Rectal smooth muscle tissue (tissue), 1 donor: Measurements from ENCODE around the gene TAX1BP3.

Source experiments
- H3K27ac ChIP-seq: one replicate; pipeline ENCODE4 v1.7.0; 2013; ENCODE audit warnings: low read depth, low read length, inconsistent platforms
- H3K27me3 ChIP-seq: one replicate; pipeline ENCODE4 v1.7.0; 2013; ENCODE audit warnings: low read length; ENCODE audit not compliant: control insufficient read depth, insufficient read depth
- H3K36me3 ChIP-seq: one replicate; pipeline ENCODE4 v1.7.0; 2013; ENCODE audit warnings: low read length; ENCODE audit not compliant: control insufficient read depth, insufficient read depth
- H3K4me1 ChIP-seq: one replicate; pipeline ENCODE4 v1.7.0; 2013; ENCODE audit warnings: low read length; ENCODE audit not compliant: control insufficient read depth, insufficient read depth
- H3K4me3 ChIP-seq: one replicate; pipeline ENCODE4 v1.7.0; 2013; ENCODE audit warnings: low read length
- H3K9ac ChIP-seq: one replicate; pipeline ENCODE4 v1.7.0; 2013; ENCODE audit warnings: low read length

Gene TAX1BP3

DNA sequence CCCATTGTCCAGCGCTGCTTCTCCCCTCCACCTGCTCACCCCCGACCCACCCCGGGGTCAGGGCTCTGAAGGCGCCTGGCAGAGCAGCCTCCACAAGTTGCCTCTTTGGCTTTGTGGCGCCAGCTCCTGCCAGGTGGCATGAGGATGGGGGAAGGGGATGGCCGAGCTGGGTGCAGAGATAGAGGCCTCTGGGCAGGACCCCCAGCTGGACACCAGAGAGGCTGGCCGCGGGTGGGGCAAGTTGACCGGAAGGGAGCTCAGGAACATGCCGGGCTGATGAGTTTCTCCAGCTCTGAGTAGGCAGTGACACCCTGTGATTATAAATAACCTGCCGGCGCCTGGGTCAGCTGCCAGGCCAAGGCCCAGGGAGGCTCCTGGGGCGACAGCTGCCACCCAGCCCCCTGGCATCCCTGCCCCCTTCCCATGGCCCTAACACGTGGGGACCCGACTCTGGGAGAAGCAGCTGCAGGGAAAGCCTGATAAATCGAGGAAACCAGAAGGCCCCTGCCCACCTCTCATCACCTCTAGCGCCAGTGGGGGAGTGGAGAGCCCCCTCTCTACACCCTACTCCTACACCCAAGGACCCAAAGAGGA, 26.8 kb upstream of the TAX1BP3 start:
- Histone ChIP-seq H3K4me1 (no peaks in the 10 kb centered on the region), H3K9ac (no peak overlapping the region), H3K27ac (no peak overlapping the region), H3K4me3 (peak overlapping the region; percentile 70), H3K27me3 (peaks cover 7% of the 10 kb centered on the region), H3K36me3 (no peaks in the 10 kb centered on the region)

DNA sequence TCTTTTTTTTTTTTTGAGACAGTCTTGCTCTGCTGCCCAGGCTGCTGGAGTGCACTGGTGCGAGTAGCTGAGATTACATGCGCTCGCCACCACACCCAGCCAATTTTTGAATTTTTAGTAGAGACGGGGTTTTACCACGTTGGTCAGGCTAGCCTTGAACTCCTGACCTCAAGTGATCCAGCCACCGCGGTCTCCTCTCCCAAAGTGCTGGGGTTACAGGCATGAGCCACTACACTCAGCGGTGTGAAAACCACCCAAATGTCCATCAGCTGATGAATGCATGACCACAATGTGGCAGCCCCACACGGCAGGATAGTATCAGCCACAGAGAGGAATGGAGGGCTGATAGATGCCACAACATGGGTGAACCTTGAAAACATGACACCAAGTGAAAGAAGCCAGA, 25.5 kb upstream of the TAX1BP3 start:
- H3K36me3 ChIP-seq, result no peaks in the 10 kb centered on the region
- peaks cover 10% of the 10 kb centered on the region for H3K27me3 ChIP-seq
- no peaks in the 10 kb centered on the region for H3K4me1 ChIP-seq
- no peak overlapping the region for H3K4me3 ChIP-seq
- H3K27ac ChIP-seq, result no peak overlapping the region
- no peak overlapping the region for H3K9ac ChIP-seq

DNA sequence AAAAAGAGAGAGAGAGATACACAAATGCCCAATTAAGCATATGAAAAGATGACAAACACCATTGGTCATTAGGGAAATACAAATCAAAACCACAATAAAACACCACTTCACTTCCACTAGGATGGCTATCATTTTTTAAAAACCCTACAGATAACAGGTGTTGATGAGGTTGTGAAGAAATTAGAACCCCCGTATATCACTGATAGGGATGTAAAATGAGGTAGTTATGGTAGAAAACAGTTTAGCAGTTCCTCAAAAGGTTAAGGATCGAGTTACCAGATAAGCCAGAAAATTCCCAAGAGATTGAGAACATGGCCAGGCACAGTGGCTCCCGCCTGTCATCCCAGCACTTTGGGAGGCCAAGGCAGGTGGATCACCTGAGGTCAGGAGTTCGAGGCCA, 24.8 kb upstream of the TAX1BP3 start:
- H3K36me3 ChIP-seq, result no peaks in the 10 kb centered on the region
- H3K4me1 ChIP-seq, result no peaks in the 10 kb centered on the region
- H3K4me3 ChIP-seq, result no peak overlapping the region
- peaks cover 10% of the 10 kb centered on the region for H3K27me3 ChIP-seq
- H3K27ac ChIP-seq, result no peak overlapping the region
- no peak overlapping the region for H3K9ac ChIP-seq

DNA sequence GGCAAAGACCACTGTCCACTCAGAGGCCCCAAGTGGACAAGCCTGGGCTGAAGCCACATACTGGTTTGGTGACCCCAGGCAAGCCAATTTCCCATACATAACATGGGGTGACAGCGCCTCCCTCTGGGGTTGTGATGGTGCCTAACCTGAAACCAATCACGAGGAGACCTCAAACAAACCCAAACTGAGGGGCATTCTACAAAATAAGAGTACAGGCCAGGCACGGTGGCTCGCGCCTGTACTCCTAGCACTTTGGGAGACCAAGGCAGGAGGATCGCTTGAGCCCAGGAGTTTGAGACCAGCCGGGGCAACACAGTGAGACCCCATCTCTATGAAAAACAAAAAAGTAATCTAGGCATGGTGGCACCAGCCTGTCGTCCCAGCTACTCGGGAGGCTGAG, 24.0 kb upstream of the TAX1BP3 start:
- no peak overlapping the region for H3K4me3 ChIP-seq
- H3K9ac ChIP-seq, result no peak overlapping the region
- H3K27me3 ChIP-seq, result peaks cover 10% of the 10 kb centered on the region
- H3K27ac ChIP-seq, result no peak overlapping the region
- H3K36me3 ChIP-seq, result no peaks in the 10 kb centered on the region
- no peaks in the 10 kb centered on the region for H3K4me1 ChIP-seq

DNA sequence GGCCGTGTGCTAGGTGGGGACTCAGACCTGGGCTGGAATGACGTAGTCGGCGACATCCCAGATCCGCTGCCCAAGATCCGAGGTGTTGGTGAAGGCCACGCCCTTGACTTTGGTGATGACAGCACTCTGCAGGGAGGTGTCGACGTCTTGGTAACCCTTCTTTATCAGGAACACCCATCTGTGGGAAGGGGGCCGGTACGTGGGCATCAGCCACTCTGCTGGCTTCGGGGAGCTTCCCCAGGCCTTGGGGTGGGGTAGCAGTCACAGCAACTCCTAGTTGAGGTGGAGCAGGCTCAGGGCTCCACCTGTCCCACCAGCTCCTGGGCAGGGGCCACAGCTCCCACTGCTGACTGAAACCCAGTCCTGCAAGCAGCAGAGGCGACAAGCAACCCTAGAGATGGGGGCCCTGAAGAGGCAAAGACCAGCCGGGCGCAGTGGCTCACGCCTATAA, 23.3 kb upstream of the TAX1BP3 start:
- Histone ChIP-seq H3K9ac (no peak overlapping the region), H3K27me3 (peaks cover 10% of the 10 kb centered on the region), H3K36me3 (no peaks in the 10 kb centered on the region), H3K4me1 (no peaks in the 10 kb centered on the region), H3K4me3 (no peak overlapping the region), H3K27ac (no peak overlapping the region)

DNA sequence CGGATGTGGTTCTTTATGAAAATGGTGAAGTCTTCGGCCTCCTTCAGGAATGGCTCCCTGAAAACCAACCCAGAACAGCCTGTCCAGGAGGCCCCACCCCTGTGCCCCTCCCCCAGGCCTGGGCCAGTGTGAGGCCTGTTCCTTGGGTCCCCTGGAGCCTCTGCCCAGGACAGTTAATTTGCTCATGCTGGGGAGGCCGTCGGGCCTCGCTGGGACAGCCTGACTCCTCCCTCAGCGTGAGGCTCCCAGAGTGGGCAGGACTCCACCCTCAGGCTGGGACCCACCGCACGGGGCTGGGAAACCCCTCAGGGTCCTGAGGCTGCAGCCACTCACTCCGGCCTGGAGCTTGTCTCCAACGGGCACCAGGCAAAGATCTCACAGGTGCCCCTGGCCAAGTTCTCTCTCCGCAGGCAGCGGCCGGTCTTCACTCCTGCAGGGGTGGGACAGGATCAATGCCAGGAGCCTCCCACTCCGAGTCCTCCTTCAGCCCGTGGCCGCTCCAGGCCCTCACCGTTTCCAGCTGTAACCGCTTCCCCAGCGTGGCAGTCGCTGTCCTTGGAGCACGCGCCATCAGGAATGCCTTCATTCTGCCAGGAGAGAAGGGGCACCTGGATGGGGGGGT, 21.8 kb upstream of the TAX1BP3 start:
- Histone ChIP-seq H3K4me3 (no peak overlapping the region), H3K9ac (no peak overlapping the region), H3K4me1 (no peaks in the 10 kb centered on the region), H3K27ac (no peak overlapping the region), H3K36me3 (no peaks in the 10 kb centered on the region), H3K27me3 (peaks cover 8% of the 10 kb centered on the region)

DNA sequence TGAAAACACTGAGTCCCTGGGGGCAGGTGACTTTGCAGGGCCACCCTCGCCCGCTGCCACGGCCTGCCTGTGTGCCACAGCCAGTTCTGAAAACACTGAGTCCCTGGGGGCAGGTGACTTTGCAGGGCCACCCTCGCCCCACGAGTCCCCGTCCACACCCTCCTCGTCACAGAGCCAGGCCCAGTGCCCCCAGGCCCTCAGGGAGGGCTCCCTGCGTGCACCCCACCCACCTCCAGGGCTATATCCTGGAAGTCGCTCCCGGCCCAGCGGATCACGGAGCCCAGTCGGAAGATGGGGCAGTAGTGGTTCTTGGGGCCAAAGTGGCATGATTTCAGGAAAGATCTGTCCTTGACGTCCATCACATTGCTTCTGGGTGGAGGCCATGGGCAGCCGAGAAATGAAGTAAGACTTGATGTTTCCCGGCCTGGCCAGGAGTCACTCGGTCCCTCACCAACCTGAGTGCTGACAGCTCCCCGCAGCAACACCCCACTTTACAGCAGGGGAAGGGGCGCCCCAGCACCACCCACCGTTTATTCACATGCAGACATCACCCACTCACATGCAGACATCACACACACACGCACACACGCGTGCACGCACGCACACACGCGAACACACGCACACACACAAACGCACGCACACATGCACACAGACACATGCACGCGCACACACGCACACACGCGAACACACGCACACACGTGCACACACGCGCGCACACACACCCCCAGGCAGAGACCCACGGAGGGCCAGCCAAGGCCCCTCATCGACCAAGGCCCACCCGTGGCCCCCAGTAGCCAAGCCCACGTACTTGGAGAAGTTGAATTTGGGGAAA, 21.1 kb upstream of the TAX1BP3 start:
- Histone ChIP-seq H3K4me1 (no peaks in the 10 kb centered on the region), H3K27me3 (peaks cover 10% of the 10 kb centered on the region), H3K36me3 (no peaks in the 10 kb centered on the region), H3K27ac (no peak overlapping the region), H3K9ac (no peak overlapping the region), H3K4me3 (no peak overlapping the region)

DNA sequence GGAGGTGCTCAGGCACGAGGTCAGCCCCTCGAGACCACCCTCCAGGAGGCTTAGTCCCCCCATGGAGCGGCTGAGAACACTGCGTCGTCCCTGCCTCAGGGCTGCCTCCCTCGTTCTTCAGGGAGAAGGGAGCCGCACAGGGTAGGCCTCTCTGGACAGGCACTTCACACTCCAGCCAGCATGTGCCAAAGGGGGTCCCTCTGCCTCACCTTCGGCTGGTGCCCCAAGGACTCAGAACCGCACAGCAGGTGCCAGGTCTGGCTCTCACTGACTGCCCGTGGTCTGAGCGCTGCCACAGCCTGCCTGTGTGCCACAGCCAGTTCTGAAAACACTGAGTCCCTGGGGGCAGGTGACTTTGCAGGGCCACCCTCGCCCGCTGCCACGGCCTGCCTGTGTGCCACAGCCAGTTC, 20.5 kb upstream of the TAX1BP3 start:
- Histone ChIP-seq H3K27ac (no peak overlapping the region), H3K36me3 (no peaks in the 10 kb centered on the region), H3K27me3 (peaks cover 10% of the 10 kb centered on the region)

DNA sequence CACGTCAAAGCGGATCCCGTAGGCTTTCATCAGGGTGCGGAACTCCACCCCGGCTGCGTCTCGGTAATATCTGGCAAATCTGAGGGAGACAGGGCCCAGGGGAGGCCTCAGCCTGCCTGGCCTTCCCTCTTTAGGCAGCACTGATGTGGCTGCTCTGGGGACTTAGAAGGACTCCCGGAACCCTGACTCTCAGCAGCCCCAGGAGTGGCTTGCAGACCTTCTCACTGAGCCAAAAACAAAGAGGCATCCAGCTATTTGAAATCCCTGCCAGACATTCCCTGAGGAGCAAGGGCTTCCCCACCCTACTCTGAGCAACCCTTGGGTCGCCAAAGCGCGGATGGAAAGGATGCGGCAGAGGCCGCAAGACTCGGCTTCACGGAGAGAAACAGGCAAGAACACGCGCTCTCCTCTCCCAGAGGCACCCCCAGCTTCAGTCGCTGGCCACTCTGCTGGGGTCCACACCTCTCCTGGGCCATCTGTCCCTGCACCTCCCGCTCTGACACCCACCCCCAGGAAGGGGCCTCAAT, 19.7 kb upstream of the TAX1BP3 start:
- Histone ChIP-seq H3K27ac (no peak overlapping the region), H3K4me1 (no peaks in the 10 kb centered on the region), H3K9ac (no peak overlapping the region), H3K27me3 (peaks cover 8% of the 10 kb centered on the region), H3K4me3 (no peak overlapping the region), H3K36me3 (no peaks in the 10 kb centered on the region)

More for the DNA sequence above, 20.5 kb upstream of the TAX1BP3 start:
- no peak overlapping the region for H3K4me3 ChIP-seq
- H3K4me1 ChIP-seq, result no peaks in the 10 kb centered on the region
- H3K9ac ChIP-seq, result no peak overlapping the region

DNA sequence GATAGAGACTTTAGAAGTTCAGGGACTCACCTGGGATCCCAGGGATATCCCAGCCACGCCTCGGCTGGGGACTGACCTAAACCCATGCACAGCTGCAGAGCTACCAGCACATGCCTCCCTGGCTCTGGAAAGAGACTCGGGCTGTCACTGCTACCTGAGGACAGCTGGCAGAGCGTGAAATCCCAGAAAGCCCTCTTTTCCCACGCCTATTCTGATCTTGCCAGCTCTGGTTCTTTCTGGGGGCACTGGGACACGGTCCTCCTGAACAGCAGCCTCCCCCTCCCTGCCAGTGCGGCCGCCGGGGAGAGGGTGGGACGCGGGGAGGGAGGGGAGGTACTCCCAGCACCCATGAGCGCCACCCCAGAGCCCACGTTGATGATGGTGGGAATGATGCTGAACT, 16.8 kb upstream of the TAX1BP3 start:
- Histone ChIP-seq H3K36me3 (no peaks in the 10 kb centered on the region), H3K27ac (no peak overlapping the region), H3K4me1 (no peaks in the 10 kb centered on the region), H3K4me3 (no peak overlapping the region), H3K27me3 (peaks cover 8% of the 10 kb centered on the region), H3K9ac (no peak overlapping the region)

DNA sequence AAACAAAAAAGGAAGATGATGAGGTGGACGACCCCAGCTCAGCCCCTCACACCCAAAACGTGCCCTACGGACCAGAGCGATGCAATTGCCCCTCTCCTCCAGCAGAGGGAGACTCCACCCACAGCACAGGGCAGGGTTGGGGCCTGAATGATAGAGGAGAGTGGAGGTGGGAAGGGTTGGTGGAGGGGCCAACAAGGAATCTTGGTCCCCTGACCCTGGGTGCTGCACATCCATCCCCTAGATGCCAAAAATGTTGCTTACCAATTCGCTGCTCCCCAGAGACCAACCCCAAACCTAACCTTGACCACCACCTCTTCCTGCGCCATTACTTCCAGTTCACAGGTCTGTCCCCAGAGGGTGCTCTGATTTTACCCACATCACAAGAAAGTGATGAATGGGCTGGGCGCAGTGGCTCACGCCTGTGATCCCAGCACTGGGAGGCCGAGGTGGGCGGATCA, 14.7 kb upstream of the TAX1BP3 start:
- Histone ChIP-seq H3K36me3 (no peaks in the 10 kb centered on the region), H3K27ac (no peak overlapping the region), H3K4me1 (no peaks in the 10 kb centered on the region), H3K9ac (no peak overlapping the region), H3K27me3 (peaks cover 5% of the 10 kb centered on the region), H3K4me3 (no peak overlapping the region)

DNA sequence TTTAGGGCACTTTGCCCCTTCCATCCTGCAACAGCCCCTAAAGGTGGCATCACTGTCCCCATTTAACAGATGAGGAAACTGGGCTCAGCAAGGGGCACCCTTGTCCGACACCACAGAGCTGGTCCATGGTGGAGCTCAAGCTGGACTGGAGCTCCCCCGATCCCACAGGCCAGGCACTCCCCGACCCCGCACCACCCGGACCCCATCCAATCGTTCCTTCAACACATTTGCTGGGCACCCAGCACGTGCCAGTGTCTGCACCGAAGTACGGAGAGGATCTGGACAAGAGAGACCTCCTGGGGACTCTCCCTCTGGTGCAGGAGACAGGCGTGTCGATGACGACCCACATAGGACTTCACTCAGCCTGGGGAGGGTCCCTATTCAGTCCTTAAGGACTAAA, 13.7 kb upstream of the TAX1BP3 start:
- Histone ChIP-seq H3K4me3 (no peak overlapping the region), H3K27ac (no peak overlapping the region), H3K4me1 (no peaks in the 10 kb centered on the region), H3K9ac (no peak overlapping the region), H3K36me3 (no peaks in the 10 kb centered on the region), H3K27me3 (peaks cover 5% of the 10 kb centered on the region)
